GM13976 (cell line): ENCODE data around the gene ATOH8.

ENCODE experiments used
- DNase-seq: peaks from one replicate; pipeline ENCODE4 v3.0.0; 2012; ENCODE audit warnings: low spot score
- CTCF ChIP-seq: IDR thresholded peaks from 2 replicates; pipeline ENCODE4 v1.5.1; 2012; ENCODE audit warnings: borderline replicate concordance, mild to moderate bottlenecking; ENCODE audit not compliant: insufficient read depth; ENCODE audit errors: extremely low read depth, missing control alignments, control extremely low read depth
- in situ Hi-C: fragments of 300-500 bp; cut with MboI; formaldehyde crosslinking; loops from one replicate; pipeline ENCODE4 v1.12.0; 2022; ENCODE audit warnings: low sequenced_read_pairs, mixed read lengths, inconsistent platforms; ENCODE audit not compliant: unreplicated experiment

The ATOH8 gene

GRCh38 chr2:85792783-85793441, 39.1 kb downstream of the ATOH8 start:
- no peak for DNase-seq
- in situ Hi-C loops, result no loop called here

GRCh38 chr2:85793584-85793983, 39.8 kb downstream of the ATOH8 start:
- no peak for DNase-seq
- in situ Hi-C loops, result no loop called here
- TF ChIP-seq CTCF, result no peak

More at GRCh38 chr2:85792783-85793441, 39.1 kb downstream of the ATOH8 start:
- TF ChIP-seq CTCF, result no peak

GRCh38 chr2:85794038-85794441, 40.2 kb downstream of the ATOH8 start:
- in situ Hi-C loops, result no loop called here
- DNase-seq, result no peak
- TF ChIP-seq CTCF, result no peak

GRCh38 chr2:85794491-85795121, 40.8 kb downstream of the ATOH8 start:
- DNase-seq, result no peak
- no peak for TF ChIP-seq CTCF
- in situ Hi-C loops, result no loop called here

- in situ Hi-C loops, result no loop called here
- no peak for TF ChIP-seq CTCF
- DNase-seq, result no peak
These were observed 41.7 kb downstream of the ATOH8 start for GRCh38 chr2:85795331-85796045.

- in situ Hi-C loops, result no loop called here
- no peak for TF ChIP-seq CTCF
- DNase-seq, result no peak
These were observed 42.2 kb downstream of the ATOH8 start for GRCh38 chr2:85796046-85796340.
